GM12874 (cell line): ENCODE data around the gene COL15A1.

Experiments used
- CTCF ChIP-seq: IDR thresholded peaks from 2 replicates; pipeline ENCODE4 v1.5.1; 2011; ENCODE audit warnings: low read depth, mild to moderate bottlenecking, control low read depth, low read length, moderate library complexity; ENCODE audit not compliant: insufficient read depth

COL15A1 gene

GRCh38 chr9:99078717-99079116 lies 135.0 kb downstream of the COL15A1 start:
- TF ChIP-seq CTCF, result no peak

- no peak for TF ChIP-seq CTCF
Measured at GRCh38 chr9:99079542-99079941, 135.8 kb downstream of the COL15A1 start.

- TF ChIP-seq CTCF, result no peak
Measured at GRCh38 chr9:99083051-99083450, 139.3 kb downstream of the COL15A1 start.

- TF ChIP-seq CTCF, result no peak
Measured at GRCh38 chr9:99085949-99086948, 142.5 kb downstream of the COL15A1 start.

GRCh38 chr9:99087462-99087861 lies 143.8 kb downstream of the COL15A1 start:
- no peak for TF ChIP-seq CTCF

GRCh38 chr9:99090336-99091130 lies 146.8 kb downstream of the COL15A1 start:
- TF ChIP-seq CTCF, result no peak
